Renal cortical epithelial cell (primary cell): Measurements from ENCODE around the gene BEST1. TPM values are rescaled to one million over a fixed set of nuclear protein-coding genes. Genes with fewer than 3 reads are reported as not detected.
"Not testable (repeated sequence)": the region's sequence is repeated elsewhere in the genome, so short reads cannot be mapped to it uniquely, and the experiment has no call there.

Source experiments
- DNase-seq: peaks from one replicate; pipeline ENCODE4 v3.0.0-alpha.2; 2011; ENCODE audit warnings: low read depth
- total RNA-seq: library from RNA; depleted of rRNA; stranded (reverse); fragments of >200 nt; gene quantifications from 2 replicates; pipeline ENCODE4 v1.2.3, GENCODE V29; 2014

BEST1 gene
- total RNA-seq, 1 donor from 2014 or later = 1.1 TPM

DNA sequence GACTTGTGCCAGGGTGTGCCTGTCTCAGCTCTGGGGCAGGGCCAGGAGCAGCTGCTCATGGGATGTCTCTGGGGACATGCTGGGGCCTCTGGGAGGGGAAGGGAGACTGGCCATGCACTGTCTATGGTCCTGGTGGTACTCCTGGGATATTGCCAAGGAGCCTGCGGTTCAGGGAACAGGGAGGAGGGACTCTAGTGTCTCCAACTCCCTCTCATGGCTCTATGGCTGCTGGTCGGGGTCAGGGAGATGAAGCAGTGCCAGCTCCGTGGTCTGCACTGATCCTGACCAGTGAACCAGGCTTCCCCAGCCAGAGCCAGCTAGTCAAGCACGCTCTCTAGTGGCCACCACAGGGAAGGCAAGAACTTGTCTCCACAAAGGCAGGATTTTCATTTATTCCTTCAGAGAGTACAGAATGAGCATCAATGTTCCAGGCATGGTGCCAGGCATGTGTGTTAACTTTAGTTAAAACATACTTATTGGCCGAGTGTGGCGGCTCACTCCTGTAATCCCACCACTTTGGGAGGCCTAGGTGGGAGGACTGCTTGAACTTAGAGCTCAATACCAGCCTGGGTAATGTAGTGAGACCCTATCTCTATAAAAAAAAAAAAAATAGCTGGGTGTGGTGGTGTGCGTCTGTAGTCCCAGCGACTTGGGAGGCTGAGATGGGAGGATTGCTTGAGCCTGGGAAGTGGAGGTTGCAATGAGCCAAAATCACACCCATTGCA, 2.5 kb upstream of the BEST1 start:
- peak; percentile 75 for DNase-seq

DNA sequence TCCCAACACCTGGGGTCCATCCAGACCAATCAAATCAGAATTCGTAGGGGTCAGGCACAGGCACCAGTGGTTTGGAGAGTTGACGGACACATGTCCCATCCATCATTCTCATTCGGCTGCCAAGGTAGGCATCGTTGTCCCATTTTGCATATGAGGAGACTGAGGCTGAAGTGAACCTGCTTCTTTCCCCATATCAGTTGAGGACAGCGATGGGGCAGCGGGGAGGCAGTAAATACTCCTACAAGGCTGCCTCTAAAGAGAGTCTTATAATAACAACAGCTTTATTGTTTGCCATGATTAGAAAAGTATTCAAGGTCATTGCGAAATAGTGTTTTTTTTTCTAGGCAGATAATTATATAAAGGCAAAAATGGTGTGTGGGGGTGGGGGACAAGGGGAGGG, 1.6 kb upstream of the BEST1 start:
- no peak for DNase-seq

GRCh38 chr11:61949169-61950034, 749 bp upstream of the BEST1 start:
- DNase-seq = no peak

- no peak for DNase-seq
Observed at GRCh38 chr11:61951484-61952135, 1.5 kb downstream of the BEST1 start.

DNA sequence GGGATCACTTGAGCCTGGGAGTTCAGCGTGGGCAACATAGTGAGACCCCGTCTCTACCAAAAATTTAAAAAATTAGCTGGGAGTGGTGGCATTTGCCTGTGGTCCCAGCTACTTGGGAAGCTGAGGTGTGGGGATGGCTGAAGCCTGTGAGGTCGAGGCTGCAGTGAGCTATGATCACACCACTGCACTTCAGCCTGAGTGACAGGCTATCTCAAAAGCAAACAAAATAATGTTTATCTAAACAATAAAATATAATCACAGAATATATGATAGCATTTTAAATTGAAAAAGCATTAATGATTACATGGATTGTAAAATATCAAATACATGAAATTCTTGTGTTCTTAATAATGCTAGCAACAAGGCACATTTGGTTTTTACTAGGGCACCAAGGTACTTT, 2.7 kb downstream of the BEST1 start:
- DNase-seq = no peak

DNA sequence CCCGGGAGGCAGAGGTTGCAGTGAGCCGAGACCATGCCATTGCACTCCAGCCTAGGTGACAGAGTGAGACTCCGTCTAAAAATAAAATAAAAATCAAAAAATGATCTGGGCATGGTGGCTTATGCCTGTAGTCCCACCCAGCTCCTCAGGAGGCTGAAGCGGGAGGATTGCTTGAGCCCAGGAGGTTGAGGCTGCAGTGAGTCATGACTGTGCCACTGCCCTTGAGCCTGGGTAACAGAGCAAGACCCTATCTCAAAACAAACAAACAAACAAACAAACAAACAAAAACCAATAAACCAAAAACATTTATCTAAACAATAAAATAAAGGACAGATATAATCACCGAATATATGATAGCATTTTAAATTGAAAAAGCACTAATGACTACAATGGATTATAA, 3.5 kb downstream of the BEST1 start:
- DNase-seq = not testable (repeated sequence)

DNA sequence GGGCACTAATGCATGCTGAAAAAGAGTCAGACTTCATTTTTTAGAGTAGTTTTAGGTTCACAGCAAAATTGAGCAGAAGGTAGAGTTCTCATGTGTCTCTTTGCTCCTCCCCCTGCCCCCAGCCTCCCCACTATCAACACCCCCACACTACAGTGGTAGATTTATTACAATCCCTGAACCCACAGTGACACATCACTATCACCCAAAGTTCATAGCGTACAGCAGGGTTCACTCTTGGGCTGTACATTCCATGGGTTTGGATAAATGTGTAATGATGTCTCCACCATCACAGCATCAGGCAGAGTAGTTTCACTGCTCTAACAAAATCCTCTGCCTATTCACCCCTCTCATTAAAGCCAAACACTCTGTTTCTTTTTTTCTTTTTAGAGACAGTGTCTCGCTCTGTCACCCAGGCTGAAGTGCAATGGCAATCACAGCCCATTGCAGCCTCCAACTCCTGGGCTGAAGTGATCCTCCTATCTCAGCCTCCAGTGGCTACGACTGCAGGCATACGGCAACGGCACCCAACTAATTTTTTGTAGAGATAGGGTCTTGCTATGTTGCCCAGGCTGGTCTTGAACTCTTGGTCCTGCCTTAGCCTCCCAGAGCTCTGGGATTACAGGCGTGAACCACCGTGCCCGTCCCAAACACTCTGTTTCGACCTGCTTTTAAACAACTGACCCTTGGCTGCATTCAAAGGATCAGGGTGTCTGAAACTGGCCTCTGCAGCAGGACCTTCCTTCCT, 4.1 kb downstream of the BEST1 start:
- DNase-seq = no peak

DNA sequence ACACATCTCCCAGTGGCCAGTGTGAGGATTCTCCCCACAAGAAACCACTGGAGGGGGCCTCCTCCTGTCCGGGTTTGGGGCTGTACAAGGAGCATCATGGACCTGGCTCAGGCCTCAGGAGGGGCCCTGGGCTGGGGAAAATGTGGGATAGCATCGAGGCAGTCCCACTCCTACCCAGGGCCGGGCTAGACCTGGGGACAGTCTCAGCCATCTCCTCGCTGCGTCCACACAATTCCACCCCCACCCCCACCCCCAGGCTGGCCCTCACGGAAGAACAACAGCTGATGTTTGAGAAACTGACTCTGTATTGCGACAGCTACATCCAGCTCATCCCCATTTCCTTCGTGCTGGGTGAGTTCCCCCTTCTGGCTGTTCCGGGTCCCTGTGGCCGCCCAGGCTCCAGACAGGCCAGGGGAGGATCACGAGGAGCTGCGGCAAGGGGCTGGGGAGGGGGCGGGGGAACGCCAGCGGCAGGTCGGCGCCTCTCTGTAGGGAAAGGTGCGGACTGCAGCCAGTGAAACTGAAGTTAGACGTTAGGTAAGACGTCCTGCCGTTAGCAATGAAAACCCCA, 4.8 kb downstream of the BEST1 start:
- peak; percentile 80 for DNase-seq

DNA sequence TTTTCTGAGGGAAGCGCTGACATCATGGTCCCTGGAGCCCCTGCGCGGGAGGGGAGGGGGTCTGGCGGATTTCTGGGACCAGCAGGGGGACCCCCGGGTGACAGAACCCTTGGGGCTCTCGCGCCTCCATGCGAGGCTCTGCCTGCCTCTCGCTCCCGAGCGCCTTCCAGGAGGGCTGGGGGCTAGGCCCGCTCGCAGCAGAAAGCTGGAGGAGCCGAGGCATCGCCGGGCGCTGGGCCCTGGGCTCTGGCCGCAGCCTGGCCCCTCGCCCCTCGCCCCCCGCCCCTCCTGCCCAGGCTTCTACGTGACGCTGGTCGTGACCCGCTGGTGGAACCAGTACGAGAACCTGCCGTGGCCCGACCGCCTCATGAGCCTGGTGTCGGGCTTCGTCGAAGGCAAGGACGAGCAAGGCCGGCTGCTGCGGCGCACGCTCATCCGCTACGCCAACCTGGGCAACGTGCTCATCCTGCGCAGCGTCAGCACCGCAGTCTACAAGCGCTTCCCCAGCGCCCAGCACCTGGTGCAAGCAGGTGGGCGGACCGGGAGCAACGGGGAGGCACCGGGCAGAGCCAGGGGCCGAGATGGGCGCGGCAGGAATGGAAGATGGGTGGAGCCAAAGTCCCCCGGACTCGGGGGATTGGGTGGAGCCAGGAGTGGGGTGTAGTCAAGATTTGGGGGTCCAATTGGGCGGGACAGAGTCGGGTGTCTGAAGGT, 5.4 kb downstream of the BEST1 start:
- DNase-seq = no peak

GRCh38 chr11:61956191-61957020, 6.3 kb downstream of the BEST1 start:
- no peak for DNase-seq

DNA sequence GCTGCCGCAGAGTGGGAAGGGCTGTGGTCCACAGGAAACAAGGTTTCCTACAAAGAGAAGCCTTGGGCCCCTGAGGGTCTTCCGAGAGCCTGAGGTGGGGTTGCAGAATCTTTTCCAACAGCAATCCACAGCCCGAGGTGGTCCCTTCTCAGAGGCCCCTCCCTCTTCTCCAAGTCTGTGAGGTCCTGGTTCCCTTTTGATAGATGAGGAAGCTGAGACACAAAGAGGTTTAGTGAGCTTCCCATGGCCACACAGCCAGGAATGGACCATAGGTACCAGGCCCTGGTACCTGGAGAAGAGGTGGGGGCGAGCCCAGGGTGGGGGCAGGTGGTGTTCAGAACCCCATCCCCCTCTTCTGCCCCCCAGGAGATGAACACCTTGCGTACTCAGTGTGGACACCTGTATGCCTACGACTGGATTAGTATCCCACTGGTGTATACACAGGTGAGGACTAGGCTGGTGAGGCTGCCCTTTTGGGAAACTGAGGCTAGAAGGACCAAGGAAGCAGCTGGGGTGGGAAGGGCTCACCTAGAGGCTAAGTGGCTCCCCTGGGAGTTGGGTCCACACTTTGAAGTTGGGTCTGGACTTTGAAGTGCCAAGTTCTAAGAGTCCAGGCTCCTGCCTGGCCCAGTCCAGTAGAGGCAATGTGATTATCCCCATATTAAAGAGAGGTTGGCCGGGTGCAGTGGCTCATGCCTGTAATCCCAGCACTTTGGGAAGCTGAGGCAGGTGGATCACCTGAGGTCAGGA, 7.0 kb downstream of the BEST1 start:
- DNase-seq = no peak

DNA sequence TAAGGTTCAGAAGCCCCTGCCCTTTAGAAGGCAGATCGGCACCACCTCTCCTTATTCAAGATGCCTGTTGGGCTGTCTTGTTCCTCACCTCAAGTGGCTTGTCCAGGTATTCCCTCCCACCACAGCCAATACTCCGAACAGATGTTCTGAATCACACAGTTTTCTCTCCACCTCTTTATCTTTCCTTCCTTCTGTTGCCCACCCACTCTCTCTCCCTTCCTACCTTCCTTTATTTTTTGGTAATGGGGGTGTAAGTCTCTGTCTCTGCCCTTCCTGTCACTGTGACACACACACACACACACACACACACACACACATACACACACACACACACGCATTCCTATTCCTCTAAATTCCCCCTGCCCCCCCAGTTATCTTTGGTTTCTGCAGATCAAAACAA, 8.4 kb downstream of the BEST1 start:
- no peak for DNase-seq

DNA sequence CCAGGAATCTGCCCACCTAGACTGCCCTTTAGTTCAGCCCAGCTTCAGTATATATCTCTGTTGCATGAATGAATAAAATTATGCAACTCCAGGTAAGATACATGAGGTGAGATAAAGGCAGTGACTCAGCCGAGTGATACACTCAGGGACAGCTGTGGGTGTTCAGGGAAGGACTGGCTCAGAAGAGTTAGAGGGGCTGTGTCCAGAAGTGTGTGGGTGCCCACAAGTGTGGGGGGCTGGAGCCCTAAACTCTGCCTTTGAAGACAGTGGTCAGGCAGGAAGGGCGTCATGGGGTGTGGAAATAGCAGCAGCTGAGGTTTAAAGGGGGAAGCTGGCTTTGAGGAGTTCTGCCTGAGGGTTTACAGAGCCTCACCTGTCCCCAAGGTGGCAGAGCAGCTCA, 9.0 kb downstream of the BEST1 start:
- DNase-seq = no peak

GRCh38 chr11:61959678-61960077, 9.5 kb downstream of the BEST1 start:
- DNase-seq = no peak

DNA sequence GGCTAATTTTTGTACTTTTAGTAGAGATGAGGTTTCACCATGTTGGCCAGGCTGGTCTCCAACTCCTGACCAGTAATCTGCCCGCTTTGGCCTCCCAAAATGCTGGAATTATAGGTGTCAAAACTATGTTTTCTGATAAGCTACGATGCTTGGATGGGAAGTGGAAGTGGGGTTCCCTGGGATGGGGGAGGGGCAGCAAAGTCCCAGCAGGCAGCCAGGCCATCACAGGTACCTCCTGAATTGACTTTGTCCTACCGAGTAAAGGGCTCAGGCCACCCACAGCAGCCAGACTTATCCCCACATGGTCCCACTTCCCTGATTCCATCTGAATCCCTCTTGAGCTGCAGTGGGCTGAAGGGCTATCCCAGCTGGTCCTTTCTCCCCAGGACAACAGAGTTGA, 10.4 kb downstream of the BEST1 start:
- no peak for DNase-seq

GRCh38 chr11:61961570-61962212, 11.5 kb downstream of the BEST1 start:
- DNase-seq = peak; percentile 89

DNA sequence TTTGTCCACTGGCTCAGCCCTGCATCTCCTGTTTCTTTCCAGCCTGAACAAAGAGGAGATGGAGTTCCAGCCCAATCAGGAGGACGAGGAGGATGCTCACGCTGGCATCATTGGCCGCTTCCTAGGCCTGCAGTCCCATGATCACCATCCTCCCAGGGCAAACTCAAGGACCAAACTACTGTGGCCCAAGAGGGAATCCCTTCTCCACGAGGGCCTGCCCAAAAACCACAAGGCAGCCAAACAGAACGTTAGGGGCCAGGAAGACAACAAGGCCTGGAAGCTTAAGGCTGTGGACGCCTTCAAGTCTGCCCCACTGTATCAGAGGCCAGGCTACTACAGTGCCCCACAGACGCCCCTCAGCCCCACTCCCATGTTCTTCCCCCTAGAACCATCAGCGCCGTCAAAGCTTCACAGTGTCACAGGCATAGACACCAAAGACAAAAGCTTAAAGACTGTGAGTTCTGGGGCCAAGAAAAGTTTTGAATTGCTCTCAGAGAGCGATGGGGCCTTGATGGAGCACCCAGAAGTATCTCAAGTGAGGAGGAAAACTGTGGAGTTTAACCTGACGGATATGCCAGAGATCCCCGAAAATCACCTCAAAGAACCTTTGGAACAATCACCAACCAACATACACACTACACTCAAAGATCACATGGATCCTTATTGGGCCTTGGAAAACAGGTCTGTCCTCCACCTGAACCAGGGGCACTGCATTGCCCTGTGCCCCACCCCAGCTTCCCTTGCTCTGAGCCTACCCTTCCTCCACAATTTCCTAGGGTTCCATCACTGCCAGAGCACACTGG, 12.3 kb downstream of the BEST1 start:
- peak; percentile 50 for DNase-seq

- peak; percentile 81 for DNase-seq
Observed at GRCh38 chr11:61963016-61963281, 12.8 kb downstream of the BEST1 start.
